ENCODE measurements around the gene DRD3. TPM values are rescaled to one million over a fixed set of nuclear protein-coding genes. Genes with fewer than 3 reads are reported as not detected.

The DRD3 gene
- total and polyA plus RNA-seq, 2 donors (not counting 3 experiments of a cell fraction or from before 2014, with no cell fraction given), result not detected

- peaks cover 38% of the 10 kb centered on the region for H3K4me1 ChIP-seq (ENCODE audit: control insufficient read depth, extremely low read depth, insufficient read depth, low read length)
- H3K9me3 ChIP-seq (replicated peaks; ENCODE audit: control insufficient read depth, insufficient read depth, low read length), result no peaks in the 10 kb centered on the region
- intact Hi-C loops (cut with micrococcal nuclease), result loop anchor here (2.0 to 10.0 kb wide), 2 partner anchors 60 to 1442 kb away; no protein-coding TSS in a partner anchor
- dilution Hi-C loops (cut with MboI; ENCODE audit: extremely low pct_ligation_motif_present, low sequenced_read_pairs), result no loop called here
- no peak for FAIRE-seq
- H3K36me3 ChIP-seq (ENCODE audit: control insufficient read depth in 2 of 2, extremely low read depth in 1 of 2, insufficient read depth in 2 of 2, low read length in 2 of 2), result no peaks in the 10 kb centered on the region
- peak overlapping the region; percentile 70 for H3K27ac ChIP-seq (ENCODE audit: insufficient read depth, low read depth, low read length)
- H3K4me2 ChIP-seq (ENCODE audit: insufficient read depth, low read length), result peak overlapping the region; percentile 46
- POLR2A ChIA-PET, result no interaction called here
- H4K20me1 ChIP-seq (replicated peaks; ENCODE audit: control insufficient read depth, extremely low read depth, insufficient read depth, low read length), result no peaks in the 10 kb centered on the region
- BruUV-seq (replicated peaks), result no TSS peak
- CTCF ChIA-PET, result interaction anchor here (1.0 to 3.3 kb wide), 5 partner anchors 8 to 368 kb away, joined by 3 to 15 read pairs (median 7); no protein-coding TSS in a partner anchor
- TF ChIP-seq GATA2 (IDR thresholded peaks at IDR 0.05; ENCODE audit: insufficient read depth, insufficient read length, low read depth, low read length) (no peak), CTCF (IDR thresholded peaks at IDR 0.05; ENCODE audit: extremely low read depth in 1 of 2, insufficient read depth in 1 of 2, low read depth in 1 of 2, low read length in 2 of 2) (no peak), JUN (IDR thresholded peaks at IDR 0.05; ENCODE audit: borderline replicate concordance, insufficient read depth, insufficient read length, low read depth) (no peak), EZH2 (IDR thresholded peaks at IDR 0.05; ENCODE audit: borderline replicate concordance, low read depth, low read length, severe bottlenecking) (no peak), POLR2AphosphoS5 (IDR thresholded peaks at IDR 0.05; ENCODE audit: insufficient read depth, low read depth, low read length) (no peak), POLR2A (IDR thresholded peaks at IDR 0.05; ENCODE audit: low read depth, low read length) (no peak)
- no peak for DNase-seq (ENCODE audit: low read depth, low spot score)
- no peaks in the 10 kb centered on the region for H3K79me2 ChIP-seq (ENCODE audit: control insufficient read depth, insufficient read depth, low read length)
- H3K27me3 ChIP-seq (ENCODE audit: control insufficient read depth in 2 of 2, insufficient read depth in 2 of 2, low read length in 2 of 2), result no peaks in the 10 kb centered on the region
- no peak overlapping the region for H2AFZ ChIP-seq (ENCODE audit: low read depth, low read length)
- H3K4me3 ChIP-seq (replicated peaks in 1 of 3; ENCODE audit: insufficient read depth in 1 of 3, low read depth in 1 of 3, low read length in 3 of 3), result no peak overlapping the region
- H3K9me1 ChIP-seq (replicated peaks; ENCODE audit: control insufficient read depth, extremely low read depth, insufficient read depth, low read length), result no peaks in the 10 kb centered on the region
- no peak overlapping the region for H3K9ac ChIP-seq (replicated peaks; ENCODE audit: extremely low read depth, insufficient read depth, low read length)
Observed at GRCh38 chr3:114212646-114213045, 33.8 kb upstream of the DRD3 start.
